ENCODE measurements around the gene ARHGEF7. TPM values are rescaled to one million over a fixed set of nuclear protein-coding genes. Genes with fewer than 3 reads are reported as not detected.

ARHGEF7 gene
- total RNA-seq, 1 donor from 2014 or later: 155 TPM

DNA sequence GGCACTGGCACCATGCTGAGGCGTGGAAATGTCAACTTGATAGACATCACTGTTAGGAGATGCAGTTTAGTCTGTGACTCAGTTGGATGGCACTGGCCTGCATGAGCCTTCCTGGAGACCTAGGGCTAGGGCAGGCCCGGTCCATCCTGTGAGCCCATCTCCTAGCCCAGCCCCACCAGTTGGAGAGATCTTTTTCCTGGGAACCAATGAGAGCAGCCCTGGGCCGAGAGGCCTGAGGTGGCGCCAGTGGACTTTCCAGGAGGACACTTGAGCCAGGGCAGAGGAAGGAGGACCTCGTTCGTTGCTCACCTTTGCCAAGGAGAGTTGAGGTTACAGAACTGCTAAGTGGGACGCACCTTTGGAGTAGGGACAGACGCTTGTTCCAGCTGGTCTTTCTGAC lies 104.8 kb downstream of the ARHGEF7 start:
- DNase-seq (ENCODE audit: low read depth, low spot score): no peak

DNA sequence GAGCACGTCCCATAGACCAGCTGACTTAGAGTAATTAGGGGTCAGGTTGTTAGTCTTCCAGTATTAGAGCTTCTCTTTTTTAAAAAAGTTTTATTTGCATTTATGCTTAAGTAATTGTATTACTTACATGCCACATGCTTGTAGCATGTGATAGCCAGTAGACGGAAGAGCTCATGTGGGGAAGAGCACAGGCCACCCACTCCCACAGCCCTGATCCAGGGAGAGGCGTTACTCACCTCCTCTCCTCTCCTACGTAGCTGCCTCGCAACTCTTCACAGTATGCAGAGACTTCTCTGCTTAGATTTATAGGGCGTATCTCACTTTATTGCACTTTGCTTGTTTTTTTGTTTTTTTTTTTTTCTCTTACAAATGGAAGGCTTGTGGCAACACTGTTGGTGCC lies 110.1 kb downstream of the ARHGEF7 start:
- no peak for DNase-seq (ENCODE audit: low read depth, low spot score)

DNA sequence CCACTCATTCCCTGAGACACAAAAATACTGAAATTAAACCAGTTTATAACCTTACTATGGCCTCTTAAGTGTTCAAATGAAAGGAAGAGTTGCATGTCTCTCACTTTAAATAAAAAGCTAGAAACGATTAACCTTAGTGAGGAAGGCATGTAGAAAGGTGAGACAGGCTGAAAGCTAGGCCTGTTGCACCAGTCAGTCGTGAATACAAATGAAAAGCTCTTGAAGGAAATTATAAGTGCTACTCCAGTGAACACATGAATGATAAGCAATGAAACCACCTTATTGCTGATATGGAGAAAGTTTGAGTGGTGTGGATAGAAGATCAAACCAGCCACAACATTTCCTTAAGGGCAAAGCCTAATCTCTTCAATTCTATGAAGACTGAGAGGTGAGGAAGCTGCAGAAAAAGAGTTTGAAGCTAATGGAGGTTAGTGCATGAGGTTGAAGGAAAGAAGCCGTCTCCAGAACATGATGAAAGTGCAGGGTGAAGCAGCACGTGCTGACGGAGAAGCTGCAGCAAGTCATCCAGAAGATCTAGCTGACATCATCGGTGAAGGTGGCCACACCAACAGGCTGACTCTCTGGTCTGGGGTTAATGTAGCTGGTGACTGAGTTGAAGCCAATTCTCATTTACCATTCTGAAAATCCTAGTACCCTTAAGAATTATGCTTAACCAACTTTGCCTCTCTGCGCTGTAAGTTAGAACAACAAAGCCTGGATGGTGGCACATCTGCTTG lies 110.9 kb downstream of the ARHGEF7 start:
- DNase-seq (ENCODE audit: low read depth, low spot score): no peak

DNA sequence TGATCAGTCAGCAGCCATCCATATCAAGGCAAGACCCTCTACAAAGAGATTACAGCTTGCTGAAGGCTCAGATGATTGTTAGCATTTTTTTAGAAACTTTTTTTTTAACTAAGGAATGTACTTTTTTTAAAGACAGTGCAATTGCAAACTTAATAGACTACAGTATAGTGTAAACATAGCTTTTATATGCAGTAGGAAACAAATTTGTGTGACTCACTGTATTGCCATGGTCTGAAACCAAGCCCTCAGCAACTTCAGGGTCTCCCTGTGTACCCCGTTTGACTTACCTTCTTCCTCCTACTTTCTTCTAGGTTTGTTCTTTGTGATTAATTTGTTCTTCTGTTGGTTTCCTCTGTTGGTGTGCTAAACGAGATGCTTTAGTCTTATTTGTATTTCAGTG lies 112.3 kb downstream of the ARHGEF7 start:
- no peak for DNase-seq (ENCODE audit: low read depth, low spot score)

DNA sequence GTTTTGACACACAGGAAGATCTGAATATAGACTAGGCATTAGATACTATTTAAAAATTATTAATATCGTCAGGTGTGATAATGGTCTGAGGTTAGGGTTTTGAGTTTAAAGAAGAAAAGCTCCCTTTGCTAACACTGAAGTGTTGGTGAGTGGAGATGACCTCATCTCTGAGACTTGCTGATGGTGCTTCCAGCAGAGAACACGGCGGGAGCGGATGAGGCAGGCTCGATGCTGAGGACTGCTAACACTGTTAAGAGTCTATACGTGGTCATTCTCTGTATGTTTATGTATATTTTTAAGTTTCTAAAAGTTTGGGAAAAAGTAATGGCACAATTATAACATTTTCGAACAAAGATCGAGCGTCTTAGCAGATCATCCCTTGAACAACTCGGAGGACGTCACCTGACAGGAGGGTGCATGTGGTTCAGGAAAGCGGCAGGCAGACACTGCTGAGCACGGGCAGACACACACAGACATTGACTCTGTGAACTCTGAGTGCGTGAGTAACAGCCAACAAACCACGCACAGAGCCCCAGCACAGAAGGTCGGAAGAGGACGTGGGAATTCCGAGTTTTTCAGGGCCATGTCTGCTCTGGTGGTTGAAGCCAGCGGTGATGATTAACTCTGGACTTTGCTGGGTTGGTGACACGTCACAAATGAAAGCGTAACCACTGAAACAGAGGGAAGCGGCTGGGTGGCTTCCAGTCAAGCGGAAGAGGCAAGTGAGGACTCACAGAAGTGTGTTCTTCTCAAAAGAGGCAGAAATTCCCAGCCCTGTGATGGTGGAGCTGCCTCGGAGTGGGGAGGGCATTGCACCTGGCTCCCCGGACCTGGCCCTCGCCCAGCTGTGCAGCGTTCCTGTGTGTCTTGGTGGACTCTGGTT lies 113.4 kb downstream of the ARHGEF7 start:
- DNase-seq (ENCODE audit: low read depth, low spot score): no peak

DNA sequence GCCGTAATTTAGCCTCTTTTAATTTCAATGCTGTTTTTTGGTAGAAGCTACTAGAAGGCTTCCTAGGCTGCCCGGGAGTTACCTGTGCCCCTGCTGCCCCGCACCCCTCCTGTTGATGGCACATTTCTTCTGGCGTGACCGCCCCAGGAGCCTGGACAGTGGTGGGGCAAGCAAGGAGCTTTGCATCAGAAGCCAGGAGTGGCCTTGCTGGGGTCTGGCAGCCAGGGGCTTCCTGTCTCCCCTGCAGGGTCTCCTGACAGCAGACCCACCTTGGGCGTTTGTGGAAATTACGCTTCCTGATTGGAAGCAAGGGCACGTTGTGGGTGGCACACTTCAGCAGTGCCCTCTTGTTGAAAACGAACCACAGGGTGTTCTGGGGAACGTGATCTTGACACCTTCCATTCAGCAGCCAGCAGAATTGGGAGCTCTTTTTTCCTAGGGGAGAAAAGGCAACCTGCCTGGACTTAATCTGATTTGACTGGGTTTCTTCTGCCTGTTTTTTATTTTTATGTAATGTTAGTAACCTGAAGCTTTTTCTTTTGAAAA lies 115.3 kb downstream of the ARHGEF7 start:
- DNase-seq (ENCODE audit: low read depth, low spot score): no peak

DNA sequence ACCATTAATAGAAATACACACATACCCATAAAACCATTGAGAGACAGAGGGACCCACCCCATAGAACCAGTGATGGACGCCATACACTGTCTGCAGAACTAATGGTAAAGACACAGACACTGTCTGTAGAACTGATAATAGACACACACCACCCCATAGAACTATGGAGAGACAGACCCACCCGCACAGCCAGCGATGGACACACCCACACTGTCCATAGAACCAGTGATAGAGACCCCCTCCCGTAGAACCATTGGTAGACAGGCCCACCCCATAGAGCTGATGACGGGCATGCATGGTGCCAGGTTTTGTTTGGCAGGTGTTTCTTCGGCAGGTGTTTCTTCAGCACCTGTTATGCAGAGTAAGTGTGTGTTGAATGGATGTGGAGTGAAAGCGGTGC lies 117.1 kb downstream of the ARHGEF7 start:
- no peak for DNase-seq (ENCODE audit: low read depth, low spot score)

DNA sequence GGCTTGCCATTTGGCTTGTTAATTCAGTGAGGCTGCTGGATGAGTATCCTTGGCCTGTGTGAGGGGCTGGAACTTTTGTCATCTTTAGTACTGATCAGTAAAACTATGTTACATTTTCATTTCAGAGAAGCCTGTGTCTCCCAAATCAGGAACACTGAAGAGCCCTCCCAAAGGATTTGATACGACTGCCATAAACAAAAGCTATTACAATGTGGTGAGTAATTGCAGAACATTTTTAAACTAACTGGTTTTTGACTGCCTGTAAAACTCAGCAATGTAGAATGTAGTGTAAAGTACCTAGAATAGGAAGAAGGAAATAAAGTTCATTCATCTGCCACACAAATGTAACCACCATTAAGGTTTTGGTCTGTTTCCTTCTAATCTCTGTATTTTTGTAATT lies 118.0 kb downstream of the ARHGEF7 start:
- no peak for DNase-seq (ENCODE audit: low read depth, low spot score)

DNA sequence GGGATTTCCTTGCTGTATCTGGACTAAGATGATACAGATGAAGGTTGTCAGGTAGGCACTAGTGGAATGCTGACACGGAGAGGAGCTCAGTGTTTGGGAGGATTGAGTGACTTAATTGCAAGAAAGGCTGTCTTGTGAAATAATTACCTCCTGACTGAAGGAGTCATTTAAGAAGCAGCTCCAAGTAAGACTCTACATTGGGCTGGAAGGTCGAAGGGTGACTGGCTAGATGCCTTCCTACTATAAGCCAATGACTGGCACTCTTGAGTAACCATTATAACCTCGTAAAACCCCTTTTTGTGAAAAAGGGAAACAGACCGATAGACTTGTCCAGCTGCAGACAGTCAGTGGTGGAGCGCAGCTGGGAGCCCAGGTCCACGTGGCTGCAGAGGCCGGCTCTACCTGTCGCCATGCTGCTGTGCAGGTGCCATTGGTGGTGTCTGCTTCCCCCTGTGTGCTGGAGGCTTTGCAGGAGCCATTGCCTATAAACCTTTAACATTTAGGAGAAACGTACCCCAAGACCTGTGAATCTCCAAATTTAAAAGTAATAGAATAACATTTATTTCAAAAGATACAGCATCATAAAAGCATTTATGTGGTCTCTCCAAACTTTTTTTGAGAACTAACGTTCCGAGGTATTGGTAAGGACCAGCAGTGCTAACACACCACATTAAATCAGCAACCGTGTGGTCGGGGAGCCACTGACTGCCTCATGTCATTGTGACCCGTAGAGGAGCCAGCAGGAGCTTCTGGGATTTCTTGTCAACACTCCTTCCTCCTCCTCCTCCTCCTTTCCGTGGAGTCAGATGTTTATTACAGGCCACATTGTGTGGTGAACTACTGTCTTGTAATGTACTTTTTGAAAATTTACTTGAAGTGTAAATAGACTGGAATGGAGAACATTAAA lies 124.9 kb downstream of the ARHGEF7 start:
- DNase-seq (ENCODE audit: low read depth, low spot score): no peak

DNA sequence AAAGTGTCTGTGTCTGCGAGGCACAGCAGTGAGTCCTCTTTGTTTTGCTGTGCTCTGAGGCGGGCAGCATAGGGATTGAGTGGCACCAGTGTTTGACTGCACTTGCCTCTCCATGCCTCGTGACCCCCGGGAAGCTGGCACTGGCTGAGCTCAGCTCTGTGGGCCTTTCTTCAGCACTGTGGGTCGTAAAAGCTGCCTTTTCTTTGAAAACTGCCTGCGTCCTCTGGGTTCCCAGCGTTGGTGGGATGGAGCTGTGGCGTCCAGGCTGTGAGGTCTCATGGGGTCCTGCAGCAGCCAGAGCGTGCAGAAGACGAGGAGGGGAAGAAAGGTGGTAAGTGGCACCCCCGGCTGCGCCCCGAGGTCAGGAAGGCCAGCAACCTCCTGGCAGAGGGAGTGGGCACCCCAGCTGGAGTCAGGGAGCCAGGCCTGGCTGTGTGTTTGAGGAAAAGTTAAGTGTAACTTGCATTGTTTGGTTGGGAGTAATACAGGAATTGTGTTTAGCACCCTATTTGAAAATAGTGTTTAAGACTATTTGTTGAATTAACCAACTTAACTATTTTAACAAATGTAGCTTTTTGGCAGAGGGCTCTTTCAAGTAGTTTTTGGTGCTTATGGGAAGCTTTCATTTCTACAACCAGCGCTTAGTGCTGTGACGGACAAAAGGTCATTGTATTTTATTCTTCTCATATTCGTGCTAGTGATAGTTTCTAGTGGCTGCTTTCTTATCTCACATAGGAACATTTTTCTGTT lies 126.1 kb downstream of the ARHGEF7 start:
- DNase-seq (ENCODE audit: low read depth, low spot score): no peak

DNA sequence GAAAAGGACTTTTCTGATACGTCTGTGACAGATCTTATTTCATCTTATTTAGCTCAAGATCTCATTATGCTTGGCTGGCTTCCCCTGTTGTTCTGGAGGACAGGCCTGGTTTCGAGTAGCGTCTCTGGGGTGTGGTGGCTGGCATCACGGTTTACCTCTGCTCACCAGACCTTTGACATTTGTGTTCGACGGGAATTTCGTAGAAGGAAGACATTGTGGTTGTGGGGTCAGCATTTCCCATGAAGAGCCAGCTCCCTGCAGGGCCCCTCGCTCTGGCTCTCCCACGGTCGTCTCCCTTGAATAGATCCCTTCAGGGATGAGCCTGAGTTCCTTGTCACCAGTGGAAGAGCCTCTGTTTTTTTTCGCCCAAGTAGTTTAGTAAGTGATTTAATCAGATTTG lies 126.8 kb downstream of the ARHGEF7 start:
- DNase-seq (ENCODE audit: low read depth, low spot score): no peak

DNA sequence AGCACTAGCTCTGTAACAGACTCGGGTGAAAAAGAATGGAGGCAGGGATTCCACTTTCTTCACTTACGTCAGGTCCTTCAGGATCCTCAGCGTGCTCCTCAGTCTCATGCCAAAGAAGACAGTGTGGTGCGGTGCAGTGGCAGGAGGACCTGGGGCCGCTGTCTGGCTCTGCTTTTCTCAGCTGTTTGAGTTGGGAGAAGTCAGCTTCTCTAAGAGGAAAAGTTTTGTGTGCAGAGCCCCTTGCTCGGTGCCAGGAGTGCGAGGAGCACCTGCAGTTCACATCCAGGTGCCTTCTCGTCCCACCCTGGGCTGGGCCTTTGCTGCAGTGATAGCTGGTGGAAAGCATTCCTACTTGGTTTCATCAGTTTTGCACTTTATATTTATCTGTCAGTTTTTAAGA lies 127.5 kb downstream of the ARHGEF7 start:
- DNase-seq (ENCODE audit: low read depth, low spot score): no peak

DNA sequence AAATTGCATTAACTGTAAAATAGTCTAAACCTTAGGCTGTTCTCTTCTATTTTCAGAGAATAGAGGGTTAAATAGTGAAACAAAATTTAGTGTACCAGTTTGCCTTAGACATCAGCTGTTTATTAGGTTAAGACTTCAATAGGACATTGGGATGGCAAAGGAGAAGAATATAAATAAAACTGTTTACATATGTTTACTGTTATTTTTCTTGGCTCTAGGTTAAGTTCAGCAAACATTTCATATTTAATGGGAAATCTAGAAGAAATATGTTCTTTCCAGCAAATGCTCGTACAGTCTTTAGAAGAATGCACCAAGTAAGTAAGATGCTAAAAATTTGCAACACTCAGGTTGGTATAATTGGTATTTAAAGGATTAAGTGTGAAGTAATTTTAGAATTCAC lies 128.9 kb downstream of the ARHGEF7 start:
- DNase-seq (ENCODE audit: low read depth, low spot score): no peak

DNA sequence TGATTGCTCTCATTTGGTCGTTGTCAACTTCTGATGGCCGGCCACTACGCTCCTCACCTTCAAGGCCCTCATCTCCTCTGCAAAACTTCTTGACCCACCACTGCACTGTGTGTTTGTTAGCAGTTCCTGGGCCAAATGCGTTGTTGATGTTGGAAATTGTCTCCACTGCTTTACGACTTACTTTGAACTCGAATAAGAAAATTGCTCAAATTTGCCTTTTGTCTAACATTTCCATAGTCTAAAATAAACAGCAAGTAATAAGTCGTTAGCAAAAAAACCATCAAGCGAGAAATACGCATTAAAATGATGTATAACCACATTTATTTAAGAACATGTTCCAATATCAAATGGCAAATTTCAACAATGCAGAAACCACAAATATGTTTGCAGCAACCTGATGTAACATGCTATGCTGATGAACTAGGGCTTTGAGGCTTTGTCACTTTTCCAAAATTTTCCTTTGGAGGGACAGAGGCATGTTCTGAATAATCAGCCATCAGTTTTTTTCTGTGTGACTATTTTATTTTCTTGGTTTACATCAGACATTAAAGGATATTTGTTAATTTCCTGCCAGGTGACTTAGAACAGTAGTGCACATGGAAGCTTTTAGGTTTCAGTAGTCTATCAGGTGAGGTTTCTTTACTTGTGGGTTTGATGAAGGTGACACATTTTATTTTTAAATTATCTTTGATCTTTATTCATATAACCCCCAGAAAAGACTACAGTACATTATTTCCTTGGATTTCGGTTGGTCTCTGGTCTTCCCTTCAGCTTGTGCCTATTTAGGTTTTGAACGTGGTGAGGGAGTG lies 130.7 kb downstream of the ARHGEF7 start:
- DNase-seq (ENCODE audit: low read depth, low spot score): no peak

DNA sequence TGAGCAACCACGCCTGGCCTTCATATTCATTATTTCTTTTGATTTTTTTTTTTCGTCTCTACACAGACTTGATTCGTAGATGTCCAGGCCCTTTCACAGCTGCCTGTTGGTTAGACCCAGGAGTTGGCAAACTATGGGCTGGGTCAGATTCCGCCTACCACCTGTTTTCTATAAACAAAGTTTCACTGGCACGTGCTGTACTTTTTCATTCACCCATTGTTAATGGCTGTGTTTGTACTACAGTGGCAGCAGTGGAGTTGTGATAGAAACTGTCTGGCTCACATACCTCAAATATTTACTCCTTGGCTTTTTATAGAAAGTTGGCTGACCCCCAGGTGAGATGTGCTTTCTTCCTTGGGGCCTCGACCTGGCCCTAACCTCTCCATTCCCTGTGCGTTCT lies 132.4 kb downstream of the ARHGEF7 start:
- no peak for DNase-seq (ENCODE audit: low read depth, low spot score)

DNA sequence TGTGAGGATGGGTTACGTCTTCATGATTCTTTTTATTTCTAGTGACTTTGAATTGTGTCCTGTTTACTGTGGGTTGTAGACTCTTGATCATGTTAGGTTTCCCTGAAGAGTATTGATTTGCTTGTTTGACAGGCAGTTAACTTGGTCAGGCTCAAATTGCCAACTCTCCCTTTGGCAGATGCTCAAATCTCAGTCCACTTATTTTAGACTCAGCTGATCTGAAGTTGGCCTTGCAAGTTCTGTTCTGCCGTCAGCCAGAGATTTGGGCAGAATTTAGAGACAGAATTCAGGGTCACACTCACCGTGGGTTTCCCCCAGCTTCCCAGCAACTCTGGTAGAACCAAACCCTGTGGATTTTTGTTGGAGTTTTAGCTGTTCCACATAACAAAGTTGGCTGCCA lies 133.7 kb downstream of the ARHGEF7 start:
- DNase-seq (ENCODE audit: low read depth, low spot score): no peak

DNA sequence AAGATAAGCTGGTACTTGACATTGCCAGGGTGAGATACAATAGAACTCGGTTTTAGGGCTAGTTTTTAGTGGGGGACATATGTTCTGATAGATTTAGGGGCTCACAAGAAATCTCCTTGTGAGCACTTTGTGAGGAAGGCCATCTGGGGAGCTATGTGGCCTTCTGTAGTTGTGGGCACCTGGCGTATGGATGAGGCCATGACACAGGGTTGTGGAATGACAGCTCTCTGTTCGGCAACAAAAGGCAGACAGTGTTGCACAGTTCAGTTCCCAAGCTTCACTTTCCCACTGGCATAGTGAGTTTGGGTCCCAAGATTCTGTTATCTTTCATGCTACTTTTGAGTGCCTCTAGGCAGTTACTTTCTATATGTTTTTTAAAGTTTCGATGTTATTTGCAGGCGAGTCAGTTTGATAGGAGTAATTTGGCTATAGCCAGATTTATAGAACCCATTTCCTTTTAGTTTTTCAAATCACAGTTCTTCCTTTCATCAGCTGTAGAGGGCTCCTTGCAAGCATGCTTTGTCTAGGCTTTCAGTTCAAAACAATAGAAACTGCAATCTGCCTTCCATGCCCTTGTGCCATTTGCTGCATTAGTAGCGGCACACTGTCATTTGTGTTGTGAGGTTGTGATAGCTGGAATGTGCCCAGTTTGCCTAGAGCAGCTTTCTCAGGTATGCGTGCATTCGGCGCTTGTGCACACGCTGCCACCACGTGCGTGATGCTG lies 134.7 kb downstream of the ARHGEF7 start:
- no peak for DNase-seq (ENCODE audit: low read depth, low spot score)

DNA sequence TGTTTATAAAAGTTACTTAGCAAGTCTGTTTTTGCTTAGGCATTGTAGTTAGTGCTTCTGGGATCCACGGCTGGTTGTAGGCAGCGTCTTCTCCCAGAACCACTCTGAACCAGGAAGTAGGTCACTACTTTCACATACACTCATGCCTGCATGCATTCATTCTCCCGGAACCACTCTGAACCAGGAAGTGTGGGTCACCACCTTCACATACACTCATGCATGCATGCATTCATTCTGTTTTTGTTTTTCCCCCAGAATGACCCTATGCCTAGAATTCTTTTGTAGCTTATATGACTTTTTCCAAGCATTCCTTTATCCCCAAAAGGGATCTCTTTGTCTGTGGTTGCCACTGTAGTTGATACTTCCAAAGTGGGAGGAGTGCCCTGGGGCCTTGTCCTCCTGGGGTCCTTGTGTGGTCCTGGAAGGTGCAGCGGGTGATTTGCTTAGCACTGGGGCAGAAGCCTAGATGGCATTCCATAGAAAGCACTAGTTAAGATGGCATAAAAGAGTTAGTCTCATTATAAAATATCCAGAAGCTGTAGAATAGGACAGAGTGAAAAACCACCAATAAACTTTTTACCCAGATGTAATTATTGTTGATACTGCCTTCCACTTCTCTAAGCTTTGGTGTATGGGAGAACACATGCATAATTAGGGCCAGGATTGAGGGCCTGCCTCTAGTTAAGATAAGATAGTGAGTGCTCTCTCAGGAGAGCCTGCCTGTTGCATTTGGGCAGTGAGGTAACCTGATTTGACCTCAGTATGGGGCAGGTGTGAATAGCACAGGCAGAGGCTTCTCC lies 136.7 kb downstream of the ARHGEF7 start:
- DNase-seq (ENCODE audit: low read depth, low spot score): peak; percentile 3

Data from pulmonary artery endothelial cell (primary cell).